Psoas muscle (tissue), 8 donors: ENCODE measurements around the gene SGF29. TPM values are rescaled to one million over a fixed set of nuclear protein-coding genes. Genes with fewer than 3 reads are reported as not detected.
A peak's percentile ranks its signal among the peaks of the same experiment; 100 is the strongest.
"Not testable (repeated sequence)": the region's sequence is repeated elsewhere in the genome, so short reads cannot be mapped to it uniquely, and the experiment has no call there.

Source experiments
- ATAC-seq, 4 donors: fragments of 200-7000 bp; cut with Tn5 transposase; one replicate each; pipeline ENCODE4 v1.9.1; 2020; ENCODE audit warnings: moderate library complexity in 3 of 4, mild to moderate bottlenecking in 2 of 4
- DNase-seq, 2 donors: peaks; one replicate each; pipeline ENCODE4 v3.0.0-alpha.2; 2020
- H3K27ac ChIP-seq: fragments of 200-600 bp; one replicate; pipeline ENCODE4 v1.8.0; 2022
- H3K27me3 ChIP-seq, 3 donors: fragments of 200-600 bp in 1 of 3; one replicate each; pipeline versions ENCODE4 v1.6.1 to v1.8.0; 2013 to 2022; ENCODE audit warnings: low read length in 2 of 3, mild to moderate bottlenecking in 2 of 3, moderate library complexity in 1 of 3; ENCODE audit not compliant: insufficient read depth in 3 of 3
- H3K36me3 ChIP-seq, 2 donors: fragments of 200-600 bp in 1 of 2; one replicate each; pipeline versions ENCODE4 v1.6.1 to v1.8.0; 2013 to 2022; ENCODE audit warnings: low read depth in 1 of 2, mild to moderate bottlenecking in 1 of 2, moderate library complexity in 1 of 2; ENCODE audit not compliant: insufficient read depth in 1 of 2
- H3K4me1 ChIP-seq: fragments of 200-600 bp; one replicate; pipeline ENCODE4 v1.8.0; 2022
- H3K4me3 ChIP-seq: fragments of 200-600 bp; one replicate; pipeline ENCODE4 v1.8.0; 2022; ENCODE audit warnings: mild to moderate bottlenecking
- H3K9me3 ChIP-seq: fragments of 200-600 bp; one replicate; pipeline ENCODE4 v1.8.0; 2022
- WGBS, 3 donors: extraction: QIAGEN DNeasy Blood & Tissue Kit; methylation state at CpG; one replicate each; pipeline versions ENCODE4 v1.1.6 to v1.1.7; 2013; 5-methylcytosine and 5-hydroxymethylcytosine counted together
- intact Hi-C, 2 donors: fragments of 100-400 bp; cut with DNase I; formaldehyde crosslinking; loops; one replicate each; pipeline versions ENCODE4 v1.11.0 to v1.14.2; 2022
- polyA plus RNA-seq, 3 donors: library from polyadenylated mRNA; stranded (reverse); fragments of 200-250 nt; gene quantifications; one replicate each; pipeline ENCODE4 v1.2.3, GENCODE V29; 2013
- total RNA-seq, 4 donors: library from RNA; stranded (reverse); fragmentation: NEBNext Ultra II Directional in 2 of 4; extraction: Animal tissue kit (Norgen Biotek cat#: 25700) in 2 of 4; gene quantifications; one replicate each; pipeline versions ENCODE4 v1.2.1 to v1.2.4, GENCODE V29; 2021 to 2023
- TF ChIP-seq, protein P1 (sequence below): fragments of 200-600 bp; IDR thresholded peaks from one replicate; pipeline ENCODE4 v1.8.0; 2022; ENCODE audit warnings: antibody characterized with exemption
- donor health status: healthy with polysubstance abuse.
- donor health status: DM: no; HTN: no; CAD: no; lungs with moderate emphysema.
- donor health status: Bipolar disorder and iron deficiency.
- donor health status: healthy.
- donor health status: DM: yes; HTN: yes; CAD: no.
- donor health status: DM: no; HTN: no; CAD: no.
- donor health status: DM: no; HTN: no; CAD: no.
- donor health status: DM: yes; HTN: yes; CAD: no.

The SGF29 gene
- total and polyA plus RNA-seq, 7 donors: 20.5 to 48.3 (median 28.0) TPM

GRCh38 chr16:28616636-28617035, 62.9 kb downstream of the SGF29 start:
- Histone ChIP-seq H3K9me3 (no peaks in the 10 kb centered on the region), H3K36me3 (peaks cover 0 to 17% of the 10 kb centered on the region in 2 donors), H3K27me3 (no peaks in the 10 kb centered on the region), H3K4me1 (no peaks in the 10 kb centered on the region), H3K27ac (no peak overlapping the region), H3K4me3 (no peak overlapping the region)
- DNase-seq (no peak), ATAC-seq (peak in 1 of 4 donors; percentile 42)
- TF ChIP-seq, protein P1, sequence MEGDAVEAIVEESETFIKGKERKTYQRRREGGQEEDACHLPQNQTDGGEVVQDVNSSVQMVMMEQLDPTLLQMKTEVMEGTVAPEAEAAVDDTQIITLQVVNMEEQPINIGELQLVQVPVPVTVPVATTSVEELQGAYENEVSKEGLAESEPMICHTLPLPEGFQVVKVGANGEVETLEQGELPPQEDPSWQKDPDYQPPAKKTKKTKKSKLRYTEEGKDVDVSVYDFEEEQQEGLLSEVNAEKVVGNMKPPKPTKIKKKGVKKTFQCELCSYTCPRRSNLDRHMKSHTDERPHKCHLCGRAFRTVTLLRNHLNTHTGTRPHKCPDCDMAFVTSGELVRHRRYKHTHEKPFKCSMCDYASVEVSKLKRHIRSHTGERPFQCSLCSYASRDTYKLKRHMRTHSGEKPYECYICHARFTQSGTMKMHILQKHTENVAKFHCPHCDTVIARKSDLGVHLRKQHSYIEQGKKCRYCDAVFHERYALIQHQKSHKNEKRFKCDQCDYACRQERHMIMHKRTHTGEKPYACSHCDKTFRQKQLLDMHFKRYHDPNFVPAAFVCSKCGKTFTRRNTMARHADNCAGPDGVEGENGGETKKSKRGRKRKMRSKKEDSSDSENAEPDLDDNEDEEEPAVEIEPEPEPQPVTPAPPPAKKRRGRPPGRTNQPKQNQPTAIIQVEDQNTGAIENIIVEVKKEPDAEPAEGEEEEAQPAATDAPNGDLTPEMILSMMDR: no peak
- 66 to 76% (median 68%) methylated on average over 7 of the region's 7 CpGs for WGBS, 3 donors
- intact Hi-C loops: loop anchor here in 1 of 2 donors (5.0 kb wide), 1 partner anchor 124 kb away; the partner anchor contains the start of genes APOBR and CLN3

DNA sequence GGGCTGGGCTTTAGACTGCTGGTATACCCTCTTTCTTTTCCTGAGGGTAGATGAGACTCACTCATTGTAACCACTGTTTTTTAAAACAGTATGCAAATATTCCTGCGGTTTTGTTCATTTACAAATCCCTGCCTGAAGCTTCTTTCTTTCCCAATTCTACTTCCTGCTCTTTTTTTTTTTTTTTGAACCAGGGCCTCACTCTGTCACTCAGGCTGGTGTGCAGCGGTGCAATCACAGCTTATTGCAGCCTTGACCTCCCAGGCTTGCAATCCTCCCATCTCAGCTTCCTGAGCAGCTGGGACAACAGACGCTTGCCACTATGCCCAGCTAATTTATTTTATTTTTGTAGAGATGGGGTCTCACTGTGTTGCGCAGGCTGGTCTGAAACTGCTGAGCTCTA, 64.2 kb downstream of the SGF29 start:
- Histone ChIP-seq H3K36me3 (peaks cover 0 to 17% of the 10 kb centered on the region in 2 donors), H3K27ac (no peak overlapping the region), H3K4me3 (no peak overlapping the region), H3K4me1 (no peaks in the 10 kb centered on the region), H3K27me3 (no peaks in the 10 kb centered on the region), H3K9me3 (no peaks in the 10 kb centered on the region)
- 60 to 69% (median 64%) methylated on average over 4 of the region's 4 CpGs for WGBS, 3 donors
- DNase-seq (no peak), ATAC-seq (no peak)
- intact Hi-C loops: loop anchor here in 1 of 2 donors (5.0 kb wide), 1 partner anchor 126 kb away; the partner anchor contains the start of genes APOBR and CLN3
- TF ChIP-seq, protein P1: no peak

DNA sequence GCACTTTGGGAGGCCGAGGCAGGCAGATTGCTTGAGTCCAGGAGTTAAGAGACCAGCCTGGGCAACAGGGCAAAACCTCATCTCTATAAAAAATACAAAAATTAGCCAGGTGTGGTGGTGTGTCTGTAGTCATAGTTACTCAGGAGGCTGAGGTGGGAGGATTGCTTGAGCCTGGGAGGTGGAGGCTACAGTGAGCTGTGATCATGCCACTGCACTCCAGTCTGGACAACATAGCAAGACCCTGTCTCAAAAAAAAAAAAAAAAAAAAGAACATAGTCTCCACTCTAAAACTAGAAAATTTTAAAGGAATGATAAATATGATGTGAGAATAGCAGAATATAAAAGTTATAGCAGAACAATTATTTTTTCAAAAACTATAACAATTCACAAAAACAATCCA, 66.6 kb downstream of the SGF29 start:
- DNase-seq, H3K4me1 ChIP-seq, H3K27ac ChIP-seq, intact Hi-C loops, H3K27me3 ChIP-seq, ATAC-seq, H3K4me3 ChIP-seq, H3K9me3 ChIP-seq: not testable (repeated sequence)
- peaks cover 0 to 17% of the 10 kb centered on the region in 2 donors for H3K36me3 ChIP-seq
- 54 to 75% (median 74%) methylated on average over 1 of the region's 1 CpG for WGBS, 3 donors

DNA sequence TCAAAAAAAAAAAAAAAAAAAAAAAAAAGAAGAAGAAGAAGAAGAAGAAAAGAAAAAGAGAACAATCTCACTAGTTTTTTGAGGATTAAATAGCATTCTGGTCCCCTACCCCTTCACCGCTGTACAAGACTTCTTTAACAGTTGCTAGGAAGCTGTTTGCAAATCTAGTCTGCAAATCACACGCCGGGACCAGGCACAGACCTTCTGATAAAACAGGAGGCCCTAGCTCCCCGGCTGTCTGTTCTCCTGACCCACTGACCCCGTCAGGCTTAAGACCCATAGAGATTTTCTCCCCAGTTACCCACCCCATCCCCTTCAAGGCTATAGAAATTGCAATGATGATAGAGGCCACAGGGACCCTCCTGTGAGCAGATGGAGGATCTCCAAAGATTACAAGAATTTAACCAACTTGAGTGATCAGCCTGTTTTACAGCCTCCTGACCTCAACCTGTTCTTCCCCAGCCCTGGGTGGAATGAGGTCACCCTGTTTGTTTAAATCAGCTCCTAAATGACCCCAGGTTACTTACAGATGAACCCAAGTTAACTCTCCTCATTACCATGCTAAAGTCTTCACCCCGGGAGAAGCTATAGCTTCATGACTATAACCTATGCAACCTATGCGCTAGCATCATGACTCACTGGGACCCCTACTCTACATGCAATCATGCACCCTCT, 67.9 kb downstream of the SGF29 start:
- H3K27ac ChIP-seq: no peak overlapping the region
- no peaks in the 10 kb centered on the region for H3K27me3 ChIP-seq
- intact Hi-C loops: no loop called here
- H3K4me3 ChIP-seq: no peak overlapping the region
- 69 to 79% (median 75%) methylated on average over 7 of the region's 7 CpGs for WGBS, 3 donors
- no peak for DNase-seq
- no peaks in the 10 kb centered on the region for H3K9me3 ChIP-seq
- H3K4me1 ChIP-seq: no peaks in the 10 kb centered on the region
- H3K36me3 ChIP-seq: peaks cover 0 to 17% of the 10 kb centered on the region in 2 donors
- TF ChIP-seq, protein P1: no peak
- no peak for ATAC-seq

GRCh38 chr16:28622532-28623171, 68.9 kb downstream of the SGF29 start:
- peaks cover 0 to 17% of the 10 kb centered on the region in 2 donors for H3K36me3 ChIP-seq
- peak overlapping the region; percentile 63 for H3K27ac ChIP-seq
- ATAC-seq: peak; percentile 42 to 61 (median 43)
- DNase-seq, H3K9me3 ChIP-seq, H3K27me3 ChIP-seq, H3K4me1 ChIP-seq, intact Hi-C loops: not testable (repeated sequence)
- peak overlapping the region; percentile 74 for H3K4me3 ChIP-seq
- WGBS, 3 donors: 50 to 52% (median 50%) methylated on average over 22 to 24 of the region's 24 CpGs
